ENCODE results near the gene SGTB. TPM values are rescaled to one million over a fixed set of nuclear protein-coding genes. Genes with fewer than 3 reads are reported as not detected.
"Not testable (repeated sequence)": the region's sequence is repeated elsewhere in the genome, so short reads cannot be mapped to it uniquely, and the experiment has no call there.

Gene SGTB
- total and polyA plus RNA-seq, 2 donors (not counting 1 experiment from before 2014, with no cell fraction given): 1.8 to 5.5 TPM

GRCh38 chr5:65693121-65693520 is 28.8 kb downstream of the SGTB start:
- Mint-ChIP-seq H3K27me3 (no peaks in the 10 kb centered on the region), H3K4me3 (no peak overlapping the region), H3K27ac (no peak overlapping the region), H3K4me1 (peaks cover 4% of the 10 kb centered on the region), H3K9me3 (ENCODE audit: insufficient read depth) (no peaks in the 10 kb centered on the region)
- H2AFZ ChIP-seq (ENCODE audit: insufficient read depth, low read depth, low read length, poor library complexity, severe bottlenecking): no peak overlapping the region
- 95% methylated on average over 2 of the region's 2 CpGs for WGBS (ENCODE audit: insufficient coverage)
- H3K27me3 ChIP-seq (replicated peaks in 1 of 4; ENCODE audit: control extremely low read depth in 1 of 4, control insufficient read depth in 3 of 4, insufficient read depth in 4 of 4, low read length in 3 of 4): no peaks in the 10 kb centered on the region
- TF ChIP-seq EZH2 (IDR thresholded peaks at IDR 0.05; ENCODE audit: borderline replicate concordance, insufficient read depth, low read depth, low read length, poor library complexity, severe bottlenecking): no peak
- no peak for TF ChIP-seq CTCF (IDR thresholded peaks at IDR 0.05)
- no peak overlapping the region for H3K27ac ChIP-seq (ENCODE audit: low read length in 2 of 2)
- no peak overlapping the region for H3K4me3 ChIP-seq (ENCODE audit: control extremely low read depth in 1 of 5, extremely low read depth in 1 of 5, insufficient read depth in 1 of 5, low read depth in 2 of 5, low read length in 4 of 5)
- ATAC-seq (ENCODE audit: low read depth): no peak
- H4K20me1 ChIP-seq (ENCODE audit: control insufficient read depth, insufficient read depth, low read length, poor library complexity, severe bottlenecking): no peaks in the 10 kb centered on the region
- intact Hi-C loops (cut with micrococcal nuclease): no loop called here
- H3K4me1 ChIP-seq (ENCODE audit: control insufficient read depth in 2 of 2, insufficient read depth in 2 of 2, low read length in 2 of 2): peaks cover 18 to 20% of the 10 kb centered on the region in 2 donors
- H3K36me3 ChIP-seq (replicated peaks in 1 of 2; ENCODE audit: control extremely low read depth in 1 of 2, control insufficient read depth in 1 of 2, extremely low read depth in 1 of 2, insufficient read depth in 2 of 2, low read length in 1 of 2): peaks cover 2 to 8% of the 10 kb centered on the region in 2 experiments
- no peaks in the 10 kb centered on the region for H3K9me3 ChIP-seq (ENCODE audit: control extremely low read depth in 1 of 3, control insufficient read depth in 2 of 3, insufficient read depth in 1 of 3, low read length in 2 of 3)
- ChIA-PET CTCF (no interaction called here), POLR2A (no interaction called here)
- no peak for DNase-seq
- H3K9ac ChIP-seq (ENCODE audit: low read length): no peak overlapping the region
- H3K4me2 ChIP-seq (replicated peaks; ENCODE audit: low read depth, low read length, poor library complexity, severe bottlenecking): no peak overlapping the region
- no peaks in the 10 kb centered on the region for H3K79me2 ChIP-seq (ENCODE audit: control insufficient read depth, insufficient read depth, low read length)

- no peak for TF ChIP-seq EZH2 (IDR thresholded peaks at IDR 0.05; ENCODE audit: borderline replicate concordance, insufficient read depth, low read depth, low read length, poor library complexity, severe bottlenecking)
- no peak for TF ChIP-seq CTCF (IDR thresholded peaks at IDR 0.05)
- intact Hi-C loops (cut with micrococcal nuclease): no loop called here
- Histone ChIP-seq H3K36me3 (replicated peaks in 1 of 2; ENCODE audit: control extremely low read depth in 1 of 2, control insufficient read depth in 1 of 2, extremely low read depth in 1 of 2, insufficient read depth in 2 of 2, low read length in 1 of 2) (peaks cover 15 to 17% of the 10 kb centered on the region in 2 experiments), H3K4me1 (ENCODE audit: control insufficient read depth in 2 of 2, insufficient read depth in 2 of 2, low read length in 2 of 2) (no peaks in the 10 kb centered on the region), H2AFZ (ENCODE audit: insufficient read depth, low read depth, low read length, poor library complexity, severe bottlenecking) (no peak overlapping the region), H3K4me2 (replicated peaks; ENCODE audit: low read depth, low read length, poor library complexity, severe bottlenecking) (no peak overlapping the region), H4K20me1 (ENCODE audit: control insufficient read depth, insufficient read depth, low read length, poor library complexity, severe bottlenecking) (no peaks in the 10 kb centered on the region), H3K79me2 (ENCODE audit: control insufficient read depth, insufficient read depth, low read length) (no peaks in the 10 kb centered on the region), H3K27ac (ENCODE audit: low read length in 2 of 2) (no peak overlapping the region), H3K9ac (ENCODE audit: low read length) (no peak overlapping the region), H3K4me3 (ENCODE audit: control extremely low read depth in 1 of 5, extremely low read depth in 1 of 5, insufficient read depth in 1 of 5, low read depth in 2 of 5, low read length in 4 of 5) (no peak overlapping the region), H3K27me3 (replicated peaks in 1 of 4; ENCODE audit: control extremely low read depth in 1 of 4, control insufficient read depth in 3 of 4, insufficient read depth in 4 of 4, low read length in 3 of 4) (no peaks in the 10 kb centered on the region), H3K9me3 (ENCODE audit: control extremely low read depth in 1 of 3, control insufficient read depth in 2 of 3, insufficient read depth in 1 of 3, low read length in 2 of 3) (no peaks in the 10 kb centered on the region)
- CTCF ChIA-PET: no interaction called here
- Mint-ChIP-seq H3K4me1 (no peaks in the 10 kb centered on the region), H3K27me3 (no peaks in the 10 kb centered on the region), H3K9me3 (ENCODE audit: insufficient read depth) (no peaks in the 10 kb centered on the region), H3K4me3 (no peak overlapping the region), H3K27ac (no peak overlapping the region)
- POLR2A ChIA-PET: no interaction called here
- 100% methylated on average over 3 of the region's 3 CpGs for WGBS (ENCODE audit: insufficient coverage)
- DNase-seq (no peak), ATAC-seq (ENCODE audit: low read depth) (no peak)
Observed at GRCh38 chr5:65682148-65682547, 39.8 kb downstream of the SGTB start.

GRCh38 chr5:65676056-65676455 is 45.9 kb downstream of the SGTB start:
- CTCF ChIA-PET; H3K27me3 Mint-ChIP-seq; H3K9me3 ChIP-seq (ENCODE audit: control extremely low read depth in 1 of 3, control insufficient read depth in 2 of 3, insufficient read depth in 1 of 3, low read length in 2 of 3); H3K27ac Mint-ChIP-seq; H3K27me3 ChIP-seq (replicated peaks in 1 of 4; ENCODE audit: control extremely low read depth in 1 of 4, control insufficient read depth in 3 of 4, insufficient read depth in 4 of 4, low read length in 3 of 4); H2AFZ ChIP-seq (ENCODE audit: insufficient read depth, low read depth, low read length, poor library complexity, severe bottlenecking); DNase-seq; H3K4me1 Mint-ChIP-seq; H3K4me2 ChIP-seq (replicated peaks; ENCODE audit: low read depth, low read length, poor library complexity, severe bottlenecking); intact Hi-C loops (cut with micrococcal nuclease); H3K9me3 Mint-ChIP-seq (ENCODE audit: insufficient read depth); H3K4me3 Mint-ChIP-seq; H3K4me1 ChIP-seq (ENCODE audit: control insufficient read depth in 2 of 2, insufficient read depth in 2 of 2, low read length in 2 of 2); H3K27ac ChIP-seq (ENCODE audit: low read length in 2 of 2); H3K9ac ChIP-seq (ENCODE audit: low read length); H4K20me1 ChIP-seq (ENCODE audit: control insufficient read depth, insufficient read depth, low read length, poor library complexity, severe bottlenecking); POLR2A ChIA-PET; ATAC-seq (ENCODE audit: low read depth); H3K79me2 ChIP-seq (ENCODE audit: control insufficient read depth, insufficient read depth, low read length); H3K4me3 ChIP-seq (ENCODE audit: control extremely low read depth in 1 of 5, extremely low read depth in 1 of 5, insufficient read depth in 1 of 5, low read depth in 2 of 5, low read length in 4 of 5): not testable (repeated sequence)
- WGBS (ENCODE audit: insufficient coverage): no CpG with 5 or more reads among the region's 3 CpGs
- H3K36me3 ChIP-seq (replicated peaks in 1 of 2; ENCODE audit: control extremely low read depth in 1 of 2, control insufficient read depth in 1 of 2, extremely low read depth in 1 of 2, insufficient read depth in 2 of 2, low read length in 1 of 2): peaks cover 20 to 32% of the 10 kb centered on the region in 2 experiments
